Activated T-cell treated with anti-CD3 and anti-CD28 coated beads, Interleukin-2, amount 50 U/mL, for 48 hours (primary cell): ENCODE results near the gene SPOP.
"Not testable (repeated sequence)": the region's sequence is repeated elsewhere in the genome, so short reads cannot be mapped to it uniquely, and the experiment has no call there.

Experiments
- DNase-seq, 2 experiments: peaks; one replicate each; pipeline ENCODE4 v3.0.0-alpha.2; 2020

SPOP gene

GRCh38 chr17:49695698-49696232, 17.9 kb upstream of the SPOP start:
- DNase-seq: no peak

GRCh38 chr17:49694847-49695697, 17.2 kb upstream of the SPOP start:
- peak; percentile 87 to 88 for DNase-seq

GRCh38 chr17:49692751-49693150, 14.9 kb upstream of the SPOP start:
- no peak for DNase-seq

- no peak for DNase-seq
These were observed 13.8 kb upstream of the SPOP start for GRCh38 chr17:49691677-49692191.

GRCh38 chr17:49691086-49691676, 13.3 kb upstream of the SPOP start:
- no peak for DNase-seq

GRCh38 chr17:49690256-49690655, 12.4 kb upstream of the SPOP start:
- no peak for DNase-seq

GRCh38 chr17:49688848-49689247, 11.0 kb upstream of the SPOP start:
- no peak for DNase-seq

- peak; percentile 49 to 53 for DNase-seq
These were observed 10.1 kb upstream of the SPOP start for GRCh38 chr17:49687878-49688491.

- no peak for DNase-seq
These were observed 3.4 kb upstream of the SPOP start for GRCh38 chr17:49681106-49681979.

- no peak for DNase-seq
These were observed 2.4 kb upstream of the SPOP start for GRCh38 chr17:49680314-49680713.

- DNase-seq: peak; percentile 95 to 96
These were observed 564 bp downstream of the SPOP start for GRCh38 chr17:49677134-49677932.

- DNase-seq: no peak
These were observed 1.5 kb downstream of the SPOP start for GRCh38 chr17:49676276-49676868.

GRCh38 chr17:49674507-49674906, 3.4 kb downstream of the SPOP start:
- DNase-seq: no peak

GRCh38 chr17:49673679-49674078, 4.2 kb downstream of the SPOP start:
- not testable (repeated sequence) for DNase-seq

- no peak for DNase-seq
These were observed 7.3 kb downstream of the SPOP start for GRCh38 chr17:49670641-49671040.

GRCh38 chr17:49670002-49670401, 7.9 kb downstream of the SPOP start:
- DNase-seq: no peak

GRCh38 chr17:49667854-49668253, 10.0 kb downstream of the SPOP start:
- no peak for DNase-seq

GRCh38 chr17:49664706-49665211, 13.1 kb downstream of the SPOP start:
- no peak for DNase-seq

- DNase-seq: no peak
These were observed 18.1 kb downstream of the SPOP start for GRCh38 chr17:49659661-49660382.

GRCh38 chr17:49656247-49656646, 21.6 kb downstream of the SPOP start:
- no peak for DNase-seq
